GM12878 (cell line): ENCODE results near the gene NEURL4. TPM values are rescaled to one million over a fixed set of nuclear protein-coding genes. Genes with fewer than 3 reads are reported as not detected.

ENCODE experiments used
- CHD2 ChIP-seq: IDR thresholded peaks from 2 replicates; pipeline ENCODE4 v1.6.1; 2011; ENCODE audit warnings: low read depth, low read length, improper control_type of control experiment, borderline replicate concordance
- CHD4 ChIP-seq: fragments of 200-600 bp; sonication (generic); IDR thresholded peaks from 2 replicates; pipeline ENCODE4 v1.6.1; 2016; ENCODE audit warnings: mild to moderate bottlenecking
- CREM ChIP-seq: IDR thresholded peaks from 2 replicates; pipeline ENCODE4 v1.6.1; 2014; ENCODE audit warnings: antibody characterized with exemption, low read depth
- EZH2 ChIP-seq: IDR thresholded peaks from 2 replicates; pipeline ENCODE4 v1.6.1; 2012; ENCODE audit warnings: low read depth, mild to moderate bottlenecking, control low read depth, inconsistent platforms, low read length, borderline replicate concordance; ENCODE audit not compliant: control insufficient read depth
- FOS ChIP-seq: IDR thresholded peaks from 3 replicates; pipeline ENCODE4 v1.6.1; 2011; ENCODE audit warnings: borderline replicate concordance; ENCODE audit not compliant: insufficient read length; ENCODE audit errors: extremely low read depth
- HSF1 ChIP-seq: fragments of 150-350 bp; IDR thresholded peaks from 2 replicates; pipeline ENCODE4 v1.6.1; 2014; ENCODE audit warnings: mild to moderate bottlenecking, low read depth, low read length
- IRF4 ChIP-seq: IDR thresholded peaks from 2 replicates; pipeline ENCODE4 v1.6.1; 2011; ENCODE audit warnings: low read depth, low read length
- MLLT1 ChIP-seq: fragments of 450-650 bp; IDR thresholded peaks from 2 replicates; pipeline ENCODE4 v1.6.1; 2016; ENCODE audit warnings: mild to moderate bottlenecking
- NFXL1 ChIP-seq: fragments of 450-650 bp; IDR thresholded peaks from 2 replicates; pipeline ENCODE4 v1.6.1; 2017; ENCODE audit warnings: antibody characterized with exemption, mild to moderate bottlenecking, borderline replicate concordance
- NFYA ChIP-seq: IDR thresholded peaks from 2 replicates; pipeline ENCODE4 v1.6.1; 2011; ENCODE audit warnings: low read depth, mild to moderate bottlenecking, low read length, improper control_type of control experiment, borderline replicate concordance
- POLR2A ChIP-seq: IDR thresholded peaks from 2 replicates; pipeline ENCODE4 v1.6.1; 2011; ENCODE audit warnings: low read depth, mild to moderate bottlenecking, low read length
- POLR2AphosphoS5 ChIP-seq: IDR thresholded peaks from 2 replicates; pipeline ENCODE4 v1.6.1; 2011; ENCODE audit warnings: mild to moderate bottlenecking, low read length, inconsistent platforms
- POU2F2 ChIP-seq: IDR thresholded peaks from 3 replicates; pipeline ENCODE4 v1.6.1; 2011; ENCODE audit warnings: low read depth, mild to moderate bottlenecking, low read length, borderline replicate concordance
- RB1 ChIP-seq: fragments of 450-650 bp; formaldehyde crosslinking; IDR thresholded peaks from 2 replicates; pipeline ENCODE4 v1.6.1; 2017; ENCODE audit warnings: mild to moderate bottlenecking, borderline replicate concordance
- RCOR1 ChIP-seq: conservative IDR thresholded peaks from 2 replicates; pipeline ENCODE4 v1.6.1; 2012; ENCODE audit warnings: low read depth, low read length, improper control_type of control experiment
- SIN3A ChIP-seq: IDR thresholded peaks from 2 replicates; pipeline ENCODE4 v1.6.1; 2012; ENCODE audit warnings: low read depth, low read length, improper control_type of control experiment
- STAT3 ChIP-seq: IDR thresholded peaks from 2 replicates; pipeline ENCODE4 v1.6.1; 2011; ENCODE audit warnings: low read depth, low read length, improper control_type of control experiment
- SUPT20H ChIP-seq: IDR thresholded peaks from 2 replicates; pipeline ENCODE4 v1.6.1; 2011; ENCODE audit warnings: low read depth, mild to moderate bottlenecking, low read length, moderate library complexity, borderline replicate concordance; ENCODE audit not compliant: control insufficient read depth
- SUZ12 ChIP-seq: fragments of 200-600 bp; sonication (generic); IDR thresholded peaks from one replicate; pipeline ENCODE4 v1.6.1; 2018; ENCODE audit warnings: antibody characterized with exemption, mild to moderate bottlenecking; ENCODE audit not compliant: unreplicated experiment
- TBL1XR1 ChIP-seq: IDR thresholded peaks from 2 replicates; pipeline ENCODE4 v1.6.1; 2012; ENCODE audit warnings: low read depth, low read length, improper control_type of control experiment
- YY1 ChIP-seq: IDR thresholded peaks from 2 replicates; pipeline ENCODE4 v1.6.1; 2011; ENCODE audit warnings: low read depth, mild to moderate bottlenecking, low read length
- ZBED1 ChIP-seq: IDR thresholded peaks from 2 replicates; pipeline ENCODE4 v1.6.1; 2016; ENCODE audit warnings: borderline replicate concordance
- polyA plus RNA-seq, 11 experiments: library from polyadenylated mRNA; depleted of rRNA in 4 of 11; unstranded in 6 of 11; stranded (reverse) in 5 of 11; fragments of >200 nt; fragmentation: Nextera tagmentation in 4 of 11; fragmentation: Illumina TruSeq in 1 of 11; extraction: Ambion mirVana in 4 of 11; extraction: Trizol in 1 of 11; gene quantifications; 1 replicate in 1 of 11; 2 replicates in 10 of 11; pipeline versions ENCODE4 v1.2.1 to v1.2.3, GENCODE V29; 2011 to 2016; ENCODE audit warnings: inconsistent platforms in 2 of 11, missing spikeins in 2 of 11, low read depth in 1 of 11
- total RNA-seq, 4 experiments: library from RNA; depleted of rRNA in 3 of 4; stranded (reverse); fragments of >200 nt in 3 of 4; fragmentation: Illumina TruSeq in 1 of 4; extraction: Trizol in 1 of 4; gene quantifications; 2 replicates each; pipeline versions ENCODE4 v1.2.1 to v1.2.3, GENCODE V29; 2013 to 2021
- TF ChIP-seq, protein P1 (sequence below): IDR thresholded peaks from 2 replicates; pipeline ENCODE4 v1.6.1; 2012; ENCODE audit warnings: low read length, inconsistent platforms
- TF ChIP-seq, protein P2 (sequence below): fragments of 450-650 bp; IDR thresholded peaks from 2 replicates; pipeline ENCODE4 v1.6.1; 2017; ENCODE audit warnings: borderline replicate concordance

Gene NEURL4
- total and polyA plus RNA-seq, 10 of the 15 experiments (the other 5 are each of a cell fraction or from before 2014, with no cell fraction given): 0.03 to 41.9 (median 10.0) TPM

DNA sequence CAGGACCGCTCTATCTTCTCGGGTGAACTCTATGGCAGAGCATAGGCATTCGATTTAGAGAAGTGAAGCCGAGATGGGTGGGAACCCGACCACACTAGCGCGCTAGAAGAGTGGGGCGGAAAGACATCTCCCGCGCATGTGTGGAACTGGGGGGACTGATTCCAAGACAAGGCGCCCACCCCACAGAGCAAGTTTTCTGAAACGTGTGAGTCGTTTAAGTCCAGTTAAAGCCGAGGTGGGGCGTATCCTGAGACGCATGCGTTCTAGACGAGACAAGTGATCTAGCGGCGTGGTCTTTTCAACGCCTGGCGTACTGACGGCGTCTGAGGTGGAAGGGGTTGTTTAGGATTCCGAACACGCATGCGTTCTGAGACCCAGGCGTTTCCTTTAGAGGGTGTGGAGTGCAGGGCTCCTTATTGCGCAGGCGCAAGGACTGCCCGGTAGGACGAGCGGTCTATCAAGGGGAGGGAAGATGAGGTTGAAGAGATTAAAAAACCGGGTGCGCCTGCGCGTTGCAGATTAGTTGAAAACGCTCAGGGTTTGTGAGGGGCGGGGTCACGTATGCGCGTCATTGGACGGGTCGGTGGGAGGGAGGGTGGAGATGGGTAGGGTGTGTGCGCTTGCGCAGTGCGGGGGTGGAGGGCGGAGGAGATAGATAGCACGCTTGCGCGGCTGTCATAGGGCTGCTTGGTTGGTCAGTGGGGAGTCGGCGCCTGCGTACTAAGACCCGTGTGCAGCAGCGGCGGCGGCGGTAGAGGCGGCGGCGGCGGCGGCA, 22.0 kb downstream of the NEURL4 start, which contains the start of gene EIF5A (continued):
- TF ChIP-seq, protein P1, sequence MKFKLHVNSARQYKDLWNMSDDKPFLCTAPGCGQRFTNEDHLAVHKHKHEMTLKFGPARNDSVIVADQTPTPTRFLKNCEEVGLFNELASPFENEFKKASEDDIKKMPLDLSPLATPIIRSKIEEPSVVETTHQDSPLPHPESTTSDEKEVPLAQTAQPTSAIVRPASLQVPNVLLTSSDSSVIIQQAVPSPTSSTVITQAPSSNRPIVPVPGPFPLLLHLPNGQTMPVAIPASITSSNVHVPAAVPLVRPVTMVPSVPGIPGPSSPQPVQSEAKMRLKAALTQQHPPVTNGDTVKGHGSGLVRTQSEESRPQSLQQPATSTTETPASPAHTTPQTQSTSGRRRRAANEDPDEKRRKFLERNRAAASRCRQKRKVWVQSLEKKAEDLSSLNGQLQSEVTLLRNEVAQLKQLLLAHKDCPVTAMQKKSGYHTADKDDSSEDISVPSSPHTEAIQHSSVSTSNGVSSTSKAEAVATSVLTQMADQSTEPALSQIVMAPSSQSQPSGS: no peak
- TF ChIP-seq IRF4 (no peak), YY1 (peak; percentile 97; the same call in 1 of the 2 replicates), SIN3A (peak; percentile 79), HSF1 (no peak), FOS (no peak), POU2F2 (peak; percentile 23; the same call in 1 of the 3 replicates), CREM (peak; percentile 82), NFYA (no peak), POLR2AphosphoS5 (peak; percentile 92), RCOR1 (no peak), SUPT20H (no peak), MLLT1 (peak; percentile 100), STAT3 (0 out of 2 replicates have a peak, but pooled peaks have one; percentile 21), ZBED1 (peak; percentile 46; the same call in 1 of the 2 replicates), SUZ12 (no peak), POLR2A (peak; percentile 84), NFXL1 (no peak), EZH2 (no peak), TBL1XR1 (peak; percentile 64; the same call in 1 of the 2 replicates), CHD4 (no peak), RB1 (peak; percentile 59; the same call in 1 of the 2 replicates), CHD2 (peak; percentile 50; the same call in 1 of the 2 replicates)
- TF ChIP-seq, protein P2, sequence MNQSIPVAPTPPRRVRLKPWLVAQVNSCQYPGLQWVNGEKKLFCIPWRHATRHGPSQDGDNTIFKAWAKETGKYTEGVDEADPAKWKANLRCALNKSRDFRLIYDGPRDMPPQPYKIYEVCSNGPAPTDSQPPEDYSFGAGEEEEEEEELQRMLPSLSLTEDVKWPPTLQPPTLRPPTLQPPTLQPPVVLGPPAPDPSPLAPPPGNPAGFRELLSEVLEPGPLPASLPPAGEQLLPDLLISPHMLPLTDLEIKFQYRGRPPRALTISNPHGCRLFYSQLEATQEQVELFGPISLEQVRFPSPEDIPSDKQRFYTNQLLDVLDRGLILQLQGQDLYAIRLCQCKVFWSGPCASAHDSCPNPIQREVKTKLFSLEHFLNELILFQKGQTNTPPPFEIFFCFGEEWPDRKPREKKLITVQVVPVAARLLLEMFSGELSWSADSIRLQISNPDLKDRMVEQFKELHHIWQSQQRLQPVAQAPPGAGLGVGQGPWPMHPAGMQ: no peak
